ENCODE results near the gene DTWD1.
"Not testable (repeated sequence)": the region's sequence is repeated elsewhere in the genome, so short reads cannot be mapped to it uniquely, and the experiment has no call there.

DTWD1 gene

DNA sequence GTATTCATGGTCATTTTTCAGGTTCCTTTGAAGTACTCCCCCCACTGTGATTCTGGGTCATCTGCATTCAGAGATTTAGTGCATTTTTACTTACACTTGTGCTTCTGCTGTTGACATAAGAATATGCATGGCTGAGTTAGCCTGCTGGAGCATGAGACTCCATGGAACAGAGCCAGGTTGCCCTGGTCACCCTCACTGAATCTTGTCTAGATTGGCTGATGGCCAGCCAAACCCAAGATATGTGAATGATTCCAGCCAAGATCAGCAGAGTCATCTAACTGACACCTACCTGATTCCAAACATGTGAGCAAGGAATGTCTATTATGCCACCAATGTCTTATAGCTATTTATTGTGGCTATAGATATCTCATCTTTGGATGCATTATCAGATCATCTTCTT is 25.1 kb downstream of the DTWD1 start:
- H3K4me3 ChIP-seq (ENCODE audit: low read depth, low read length): no peak overlapping the region
- no peak for TF ChIP-seq CTCF (IDR thresholded peaks at IDR 0.05; ENCODE audit: insufficient read depth, low read depth, low read length, missing control alignments)
- DNase-seq (ENCODE audit: low read depth): no peak

- TF ChIP-seq CTCF (IDR thresholded peaks at IDR 0.05; ENCODE audit: insufficient read depth, low read depth, low read length, missing control alignments): no peak
- DNase-seq (ENCODE audit: low read depth): no peak
These were observed 26.0 kb downstream of the DTWD1 start for GRCh38 chr15:49646891-49647290.

GRCh38 chr15:49649987-49650386 is 29.1 kb downstream of the DTWD1 start:
- no peak for DNase-seq (ENCODE audit: low read depth)
- no peak for TF ChIP-seq CTCF (IDR thresholded peaks at IDR 0.05; ENCODE audit: insufficient read depth, low read depth, low read length, missing control alignments)
- H3K4me3 ChIP-seq (ENCODE audit: low read depth, low read length): no peak overlapping the region

More at GRCh38 chr15:49646891-49647290, 26.0 kb downstream of the DTWD1 start:
- H3K4me3 ChIP-seq (ENCODE audit: low read depth, low read length): no peak overlapping the region

GRCh38 chr15:49650676-49651075 is 29.8 kb downstream of the DTWD1 start:
- no peak for TF ChIP-seq CTCF (IDR thresholded peaks at IDR 0.05; ENCODE audit: insufficient read depth, low read depth, low read length, missing control alignments)
- no peak for DNase-seq (ENCODE audit: low read depth)
- no peak overlapping the region for H3K4me3 ChIP-seq (ENCODE audit: low read depth, low read length)

DNA sequence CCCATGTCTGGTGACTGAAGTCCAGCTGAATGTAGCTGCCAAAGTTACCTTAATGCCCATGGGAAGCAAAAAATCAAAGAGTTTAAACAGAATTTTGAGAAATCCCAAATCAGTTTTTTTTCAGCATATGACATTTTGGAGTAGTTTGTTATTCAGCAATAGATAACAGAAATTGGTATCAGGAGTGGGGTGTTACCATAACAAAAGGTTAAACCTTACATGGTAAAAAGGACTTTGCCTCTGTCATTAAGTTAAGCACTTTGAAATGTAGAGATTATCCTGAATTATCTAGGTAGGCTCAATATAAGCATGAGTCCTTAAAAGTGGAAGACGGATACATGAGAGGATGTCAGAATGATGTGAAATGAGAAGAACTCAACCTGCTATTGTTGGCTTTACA is 32.1 kb downstream of the DTWD1 start:
- DNase-seq (ENCODE audit: low read depth): no peak
- no peak overlapping the region for H3K4me3 ChIP-seq (ENCODE audit: low read depth, low read length)
- TF ChIP-seq CTCF (IDR thresholded peaks at IDR 0.05; ENCODE audit: insufficient read depth, low read depth, low read length, missing control alignments): no peak

DNA sequence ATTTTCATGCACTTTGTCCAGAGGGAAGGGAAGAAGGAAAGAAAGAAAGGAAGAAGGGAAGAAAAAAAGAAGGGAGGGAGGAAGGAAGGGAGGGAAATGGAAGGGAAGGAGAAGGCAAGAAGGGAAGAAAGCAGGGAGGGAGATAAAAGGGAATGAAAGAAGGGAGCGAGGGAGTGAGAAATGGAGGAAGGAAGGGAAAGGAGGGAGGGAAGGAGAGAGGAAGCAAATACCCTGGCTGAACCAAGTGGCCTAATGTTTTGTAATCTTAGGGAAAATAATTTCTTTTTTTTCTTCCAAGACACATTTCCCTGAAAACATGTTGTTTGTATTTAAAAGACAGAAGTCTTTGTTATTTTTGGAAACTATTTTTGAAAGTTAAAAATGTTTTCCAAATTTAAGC is 35.9 kb downstream of the DTWD1 start:
- no peak for DNase-seq (ENCODE audit: low read depth)
- no peak for TF ChIP-seq CTCF (IDR thresholded peaks at IDR 0.05; ENCODE audit: insufficient read depth, low read depth, low read length, missing control alignments)
- H3K4me3 ChIP-seq (ENCODE audit: low read depth, low read length): no peak overlapping the region

- DNase-seq (ENCODE audit: low read depth): no peak
- H3K4me3 ChIP-seq (ENCODE audit: low read depth, low read length): no peak overlapping the region
- no peak for TF ChIP-seq CTCF (IDR thresholded peaks at IDR 0.05; ENCODE audit: insufficient read depth, low read depth, low read length, missing control alignments)
These were observed 43.9 kb downstream of the DTWD1 start for GRCh38 chr15:49664716-49665115.

GRCh38 chr15:49666486-49666885 is 45.6 kb downstream of the DTWD1 start:
- DNase-seq (ENCODE audit: low read depth); H3K4me3 ChIP-seq (ENCODE audit: low read depth, low read length): not testable (repeated sequence)
